Trophoblast cell (in vitro differentiated cells and primary cell): Measurements from ENCODE around the gene CHD6.

ENCODE experiments used
- DNase-seq, 2 donors: peaks; one replicate each; pipeline ENCODE4 v3.0.0-alpha.2; 2016
- H2AFZ ChIP-seq: 2 replicates; pipeline ENCODE4 v1.6.1; 2013; ENCODE audit warnings: low read length, moderate library complexity, mild to moderate bottlenecking; ENCODE audit not compliant: insufficient read depth, poor library complexity
- H2AK5ac ChIP-seq: 2 replicates; pipeline ENCODE4 v1.6.1; 2013; ENCODE audit warnings: mild to moderate bottlenecking, low read length
- H2BK120ac ChIP-seq: 2 replicates; pipeline ENCODE4 v1.6.1; 2013; ENCODE audit warnings: low read length, mild to moderate bottlenecking, moderate library complexity; ENCODE audit not compliant: insufficient read depth, poor library complexity
- H2BK12ac ChIP-seq: 2 replicates; pipeline ENCODE4 v1.6.1; 2013; ENCODE audit warnings: mild to moderate bottlenecking, low read length, moderate library complexity
- H2BK5ac ChIP-seq: 2 replicates; pipeline ENCODE4 v1.6.1; 2013; ENCODE audit warnings: low read length, low read depth, moderate library complexity, mild to moderate bottlenecking; ENCODE audit not compliant: poor library complexity
- H3K14ac ChIP-seq: 2 replicates; pipeline ENCODE4 v1.6.1; 2013; ENCODE audit warnings: mild to moderate bottlenecking, low read length
- H3K18ac ChIP-seq: 2 replicates; pipeline ENCODE4 v1.6.1; 2013; ENCODE audit warnings: mild to moderate bottlenecking, low read length
- H3K23ac ChIP-seq: 2 replicates; pipeline ENCODE4 v1.6.1; 2013; ENCODE audit warnings: low read length
- H3K27ac ChIP-seq: 2 replicates; pipeline ENCODE4 v1.5.1; 2013; ENCODE audit warnings: low read depth, mild to moderate bottlenecking, inconsistent platforms, low read length, moderate library complexity
- H3K27me3 ChIP-seq: 2 replicates; pipeline ENCODE4 v1.6.1; 2013; ENCODE audit warnings: inconsistent platforms, mild to moderate bottlenecking, low read length, moderate library complexity; ENCODE audit not compliant: insufficient read depth
- H3K36me3 ChIP-seq, 2 experiments: 1 replicate in 1 of 2; 2 replicates in 1 of 2; pipeline ENCODE4 v1.6.1; 2013; ENCODE audit warnings: low read length in 2 of 2, mild to moderate bottlenecking in 2 of 2, moderate library complexity in 1 of 2; ENCODE audit not compliant: insufficient read depth in 2 of 2, control insufficient read depth in 1 of 2
- H3K4ac ChIP-seq: 2 replicates; pipeline ENCODE4 v1.6.1; 2013; ENCODE audit warnings: low read depth, mild to moderate bottlenecking, low read length, moderate library complexity
- H3K4me1 ChIP-seq, 2 experiments: 1 replicate in 1 of 2; 2 replicates in 1 of 2; pipeline ENCODE4 v1.6.1; 2013; ENCODE audit warnings: low read length in 2 of 2, mild to moderate bottlenecking in 2 of 2, moderate library complexity in 1 of 2; ENCODE audit not compliant: insufficient read depth in 2 of 2, control insufficient read depth in 1 of 2
- H3K4me2 ChIP-seq: 2 replicates; pipeline ENCODE4 v1.6.1; 2013; ENCODE audit warnings: inconsistent platforms, mild to moderate bottlenecking, low read length, moderate library complexity
- H3K4me3 ChIP-seq: 2 replicates; pipeline ENCODE4 v1.5.1; 2013; ENCODE audit warnings: mild to moderate bottlenecking, low read depth, low read length, inconsistent platforms
- H3K79me1 ChIP-seq: one replicate; pipeline ENCODE4 v1.6.1; 2013; ENCODE audit warnings: low read length
- H3K79me2 ChIP-seq: 2 replicates; pipeline ENCODE4 v1.6.1; 2013; ENCODE audit warnings: low read length, mild to moderate bottlenecking; ENCODE audit not compliant: control insufficient read depth, insufficient read depth, poor library complexity
- H3K9ac ChIP-seq: 2 replicates; pipeline ENCODE4 v1.6.1; 2013; ENCODE audit warnings: mild to moderate bottlenecking, low read length
- H3K9me3 ChIP-seq: 2 replicates; pipeline ENCODE4 v1.6.1; 2013; ENCODE audit warnings: low read depth, mild to moderate bottlenecking, control low read depth, inconsistent platforms, low read length; ENCODE audit not compliant: insufficient read depth
- H4K12ac ChIP-seq: 2 replicates; pipeline ENCODE4 v1.6.1; 2013; ENCODE audit warnings: low read depth, mild to moderate bottlenecking, low read length, moderate library complexity
- H4K8ac ChIP-seq: 2 replicates; pipeline ENCODE4 v1.6.1; 2013; ENCODE audit warnings: low read depth, mild to moderate bottlenecking, low read length, moderate library complexity
- H4K91ac ChIP-seq: one replicate; pipeline ENCODE4 v1.6.1; 2013; ENCODE audit warnings: low read depth, mild to moderate bottlenecking, low read length, moderate library complexity
- WGBS: extraction: QIAGEN DNeasy Blood & Tissue Kit; methylation state at CpG from one replicate; pipeline ENCODE4 v1.1.7; 2013; ENCODE audit warnings: missing lambda C conversion rate; ENCODE audit not compliant: insufficient read length, insufficient coverage; ENCODE audit errors: extremely low coverage; 5-methylcytosine and 5-hydroxymethylcytosine counted together

The CHD6 gene

GRCh38 chr20:41655962-41656618 is 37.9 kb upstream of the CHD6 start:
- WGBS = no CpG with 5 or more reads among the region's 3 CpGs
- H4K12ac ChIP-seq = no peak overlapping the region

GRCh38 chr20:41654884-41655283 is 36.7 kb upstream of the CHD6 start:
- H3K27ac ChIP-seq = no peak overlapping the region
- H3K36me3 ChIP-seq = no peaks in the 10 kb centered on the region
- H3K4me2 ChIP-seq = no peak overlapping the region
- no CpG with 5 or more reads among the region's 1 CpG for WGBS
- H2BK12ac ChIP-seq = no peak overlapping the region
- H3K18ac ChIP-seq = no peak overlapping the region
- no peak overlapping the region for H4K8ac ChIP-seq
- no peak overlapping the region for H3K23ac ChIP-seq
- no peak overlapping the region for H4K91ac ChIP-seq
- H3K4me3 ChIP-seq = no peak overlapping the region
- no peaks in the 10 kb centered on the region for H3K79me2 ChIP-seq
- H3K9me3 ChIP-seq = no peaks in the 10 kb centered on the region
- H3K79me1 ChIP-seq = no peaks in the 10 kb centered on the region
- H4K12ac ChIP-seq = no peak overlapping the region
- H3K14ac ChIP-seq = no peak overlapping the region
- no peak overlapping the region for H2BK5ac ChIP-seq
- no peak overlapping the region for H3K4ac ChIP-seq
- no peaks in the 10 kb centered on the region for H3K27me3 ChIP-seq
- H2BK120ac ChIP-seq = no peak overlapping the region
- H2AK5ac ChIP-seq = no peak overlapping the region
- H3K4me1 ChIP-seq = no peaks in the 10 kb centered on the region
- H2AFZ ChIP-seq = no peak overlapping the region
- no peak for DNase-seq
- H3K9ac ChIP-seq = no peak overlapping the region

More at GRCh38 chr20:41655962-41656618, 37.9 kb upstream of the CHD6 start:
- no peak overlapping the region for H3K14ac ChIP-seq
- H3K23ac ChIP-seq = no peak overlapping the region
- no peak overlapping the region for H3K18ac ChIP-seq
- no peak overlapping the region for H2BK12ac ChIP-seq
- no peak overlapping the region for H4K8ac ChIP-seq
- no peaks in the 10 kb centered on the region for H3K9me3 ChIP-seq
- no peaks in the 10 kb centered on the region for H3K79me2 ChIP-seq
- H3K36me3 ChIP-seq = no peaks in the 10 kb centered on the region
- no peak overlapping the region for H3K4me2 ChIP-seq
- H3K4me3 ChIP-seq = no peak overlapping the region
- no peaks in the 10 kb centered on the region for H3K4me1 ChIP-seq
- no peak for DNase-seq
- H2BK120ac ChIP-seq = no peak overlapping the region
- H2AFZ ChIP-seq = no peak overlapping the region
- no peak overlapping the region for H2BK5ac ChIP-seq
- no peak overlapping the region for H3K9ac ChIP-seq
- H3K27me3 ChIP-seq = no peaks in the 10 kb centered on the region
- H3K79me1 ChIP-seq = no peaks in the 10 kb centered on the region
- no peak overlapping the region for H3K4ac ChIP-seq
- H3K27ac ChIP-seq = no peak overlapping the region
- no peak overlapping the region for H4K91ac ChIP-seq
- H2AK5ac ChIP-seq = no peak overlapping the region

GRCh38 chr20:41654292-41654691 is 36.1 kb upstream of the CHD6 start:
- Histone ChIP-seq H3K14ac (no peak overlapping the region), H3K27ac (no peak overlapping the region), H3K79me2 (no peaks in the 10 kb centered on the region), H3K23ac (no peak overlapping the region), H4K12ac (no peak overlapping the region), H2BK12ac (no peak overlapping the region), H3K9me3 (no peaks in the 10 kb centered on the region), H2AK5ac (no peak overlapping the region), H2AFZ (no peak overlapping the region), H3K79me1 (no peaks in the 10 kb centered on the region), H3K27me3 (no peaks in the 10 kb centered on the region), H3K4ac (no peak overlapping the region), H2BK5ac (no peak overlapping the region), H3K4me1 (no peaks in the 10 kb centered on the region), H3K9ac (no peak overlapping the region), H4K91ac (no peak overlapping the region), H3K4me2 (no peak overlapping the region), H3K4me3 (no peak overlapping the region), H2BK120ac (no peak overlapping the region), H4K8ac (no peak overlapping the region), H3K36me3 (no peaks in the 10 kb centered on the region), H3K18ac (no peak overlapping the region)
- no peak for DNase-seq
- WGBS = no CpG with 5 or more reads among the region's 3 CpGs

GRCh38 chr20:41650231-41650948 is 32.2 kb upstream of the CHD6 start:
- Histone ChIP-seq H3K4ac (no peak overlapping the region), H3K79me2 (no peaks in the 10 kb centered on the region), H4K91ac (no peak overlapping the region), H2BK5ac (no peak overlapping the region), H2AK5ac (no peak overlapping the region), H3K27me3 (no peaks in the 10 kb centered on the region), H2AFZ (no peak overlapping the region), H4K12ac (no peak overlapping the region), H2BK12ac (no peak overlapping the region), H3K27ac (no peak overlapping the region), H3K79me1 (no peaks in the 10 kb centered on the region), H3K36me3 (no peaks in the 10 kb centered on the region), H3K18ac (no peak overlapping the region), H3K4me2 (no peak overlapping the region), H3K4me1 (no peaks in the 10 kb centered on the region), H4K8ac (no peak overlapping the region), H3K14ac (no peak overlapping the region), H3K4me3 (no peak overlapping the region), H3K9ac (no peak overlapping the region), H3K9me3 (no peaks in the 10 kb centered on the region), H3K23ac (no peak overlapping the region), H2BK120ac (no peak overlapping the region)
- DNase-seq = peak in 1 of 2 donors; percentile 58
- no CpG with 5 or more reads among the region's 1 CpG for WGBS
